Bone marrow (tissue), 2 donors: ENCODE results near the gene HBM.
"Not testable (repeated sequence)": the region's sequence is repeated elsewhere in the genome, so short reads cannot be mapped to it uniquely, and the experiment has no call there.

Experiments used
- DNase-seq, 2 donors: peaks; one replicate each; lab custom pipeline; 2025; lab: John Stamatoyannopoulos, UW

The HBM gene

GRCh38 chr16:185213-185612 lies 19.4 kb downstream of the HBM start:
- no peak for DNase-seq

- DNase-seq, result no peak
Observed at GRCh38 chr16:185691-186090, 19.9 kb downstream of the HBM start.

- DNase-seq, result no peak
Observed at GRCh38 chr16:187330-187729, 21.6 kb downstream of the HBM start.

- DNase-seq, result no peak
Observed at GRCh38 chr16:188674-189073, 22.9 kb downstream of the HBM start.

- no peak for DNase-seq
Observed at GRCh38 chr16:189604-190186, 23.9 kb downstream of the HBM start.

GRCh38 chr16:191831-192230 lies 26.1 kb downstream of the HBM start:
- no peak for DNase-seq

GRCh38 chr16:192686-193085 lies 26.9 kb downstream of the HBM start:
- DNase-seq, result no peak

GRCh38 chr16:193441-193840 lies 27.7 kb downstream of the HBM start:
- no peak for DNase-seq

GRCh38 chr16:194516-194915 lies 28.7 kb downstream of the HBM start:
- DNase-seq, result no peak

GRCh38 chr16:200388-200787 lies 34.6 kb downstream of the HBM start:
- DNase-seq, result no peak

- DNase-seq, result no peak
Observed at GRCh38 chr16:203246-203645, 37.5 kb downstream of the HBM start.

GRCh38 chr16:204046-204445 lies 38.3 kb downstream of the HBM start:
- DNase-seq, result not testable (repeated sequence)

- not testable (repeated sequence) for DNase-seq
Observed at GRCh38 chr16:209359-209758, 43.6 kb downstream of the HBM start.

GRCh38 chr16:211631-212180 lies 45.9 kb downstream of the HBM start:
- DNase-seq, result not testable (repeated sequence)

GRCh38 chr16:212999-213398 lies 47.2 kb downstream of the HBM start:
- DNase-seq, result no peak
